ENCODE measurements around the gene GAS2L1. TPM values are rescaled to one million over a fixed set of nuclear protein-coding genes. Genes with fewer than 3 reads are reported as not detected.

GAS2L1 gene
- polyA plus RNA-seq, 1 donor (not counting 4 experiments of a cell fraction or from before 2014, with no cell fraction given): 11.3 TPM

GRCh38 chr22:29328566-29329500, 22.4 kb downstream of the GAS2L1 start:
- Histone ChIP-seq H3K9me3 (ENCODE audit: control insufficient read depth, low read depth, low read length) (no peaks in the 10 kb centered on the region), H3K9me1 (ENCODE audit: control insufficient read depth, extremely low read depth, insufficient read depth, low read length) (peaks cover 2% of the 10 kb centered on the region), H3K9ac (ENCODE audit: control insufficient read depth, extremely low read depth, insufficient read depth, low read length) (no peak overlapping the region), H2AFZ (ENCODE audit: control insufficient read depth, low read length) (no peak overlapping the region), H3K4me1 (ENCODE audit: control insufficient read depth, extremely low read depth, insufficient read depth, low read length) (no peaks in the 10 kb centered on the region), H4K20me1 (ENCODE audit: control insufficient read depth, extremely low read depth, insufficient read depth, low read length) (no peaks in the 10 kb centered on the region), H3K36me3 (ENCODE audit: control insufficient read depth in 2 of 2, extremely low read depth in 1 of 2, insufficient read depth in 2 of 2, low read length in 2 of 2) (peaks cover 13 to 26% of the 10 kb centered on the region in 2 experiments), H3K4me3 (ENCODE audit: control insufficient read depth in 2 of 3, extremely low read depth in 1 of 3, insufficient read depth in 2 of 3, low read depth in 1 of 3, low read length in 3 of 3) (no peak overlapping the region), H3K27ac (ENCODE audit: control insufficient read depth, insufficient read depth, low read length) (no peak overlapping the region), H3K79me2 (ENCODE audit: control insufficient read depth, insufficient read depth, low read length) (no peaks in the 10 kb centered on the region), H3K27me3 (ENCODE audit: control insufficient read depth, extremely low read depth, insufficient read depth, low read length) (no peaks in the 10 kb centered on the region), H3K4me2 (ENCODE audit: control insufficient read depth, extremely low read depth, insufficient read depth, low read depth, low read length) (no peak overlapping the region)
- dilution Hi-C loops (cut with MboI; ENCODE audit: extremely low pct_ligation_motif_present, low sequenced_read_pairs): no loop called here
- no peak for DNase-seq (ENCODE audit: low read depth, low spot score)
- FAIRE-seq: no peak
- TF ChIP-seq CTCF (optimal IDR thresholded peaks at IDR 0.05 in 1 of 3, IDR thresholded peaks at IDR 0.05 in 1 of 3, conservative IDR thresholded peaks at IDR 0.05 in 1 of 3; ENCODE audit: extremely low read depth in 1 of 3, insufficient read depth in 2 of 3, low read length in 3 of 3): no peak
- no peak for TF ChIP-seq EZH2 (IDR thresholded peaks at IDR 0.05; ENCODE audit: low read length)

GRCh38 chr22:29329581-29329980, 23.1 kb downstream of the GAS2L1 start:
- H3K4me3 ChIP-seq (ENCODE audit: control insufficient read depth in 2 of 3, extremely low read depth in 1 of 3, insufficient read depth in 2 of 3, low read depth in 1 of 3, low read length in 3 of 3): no peak overlapping the region

More at GRCh38 chr22:29329581-29329980, 23.1 kb downstream of the GAS2L1 start:
- Histone ChIP-seq H3K4me1 (ENCODE audit: control insufficient read depth, extremely low read depth, insufficient read depth, low read length) (no peaks in the 10 kb centered on the region), H2AFZ (ENCODE audit: control insufficient read depth, low read length) (no peak overlapping the region), H3K27me3 (ENCODE audit: control insufficient read depth, extremely low read depth, insufficient read depth, low read length) (no peaks in the 10 kb centered on the region), H3K9me3 (ENCODE audit: control insufficient read depth, low read depth, low read length) (no peaks in the 10 kb centered on the region), H3K9me1 (ENCODE audit: control insufficient read depth, extremely low read depth, insufficient read depth, low read length) (peaks cover 2% of the 10 kb centered on the region), H3K4me2 (ENCODE audit: control insufficient read depth, extremely low read depth, insufficient read depth, low read depth, low read length) (no peak overlapping the region), H3K27ac (ENCODE audit: control insufficient read depth, insufficient read depth, low read length) (no peak overlapping the region), H3K36me3 (ENCODE audit: control insufficient read depth in 2 of 2, extremely low read depth in 1 of 2, insufficient read depth in 2 of 2, low read length in 2 of 2) (peaks cover 13 to 26% of the 10 kb centered on the region in 2 experiments), H4K20me1 (ENCODE audit: control insufficient read depth, extremely low read depth, insufficient read depth, low read length) (no peaks in the 10 kb centered on the region), H3K79me2 (ENCODE audit: control insufficient read depth, insufficient read depth, low read length) (no peaks in the 10 kb centered on the region), H3K9ac (ENCODE audit: control insufficient read depth, extremely low read depth, insufficient read depth, low read length) (no peak overlapping the region)
- DNase-seq (ENCODE audit: low read depth, low spot score) (no peak), FAIRE-seq (no peak)
- dilution Hi-C loops (cut with MboI; ENCODE audit: extremely low pct_ligation_motif_present, low sequenced_read_pairs): no loop called here
- no peak for TF ChIP-seq CTCF (optimal IDR thresholded peaks at IDR 0.05 in 1 of 3, IDR thresholded peaks at IDR 0.05 in 1 of 3, conservative IDR thresholded peaks at IDR 0.05 in 1 of 3; ENCODE audit: extremely low read depth in 1 of 3, insufficient read depth in 2 of 3, low read length in 3 of 3)
